PC-3 (cell line): Measurements from ENCODE around the gene GPC5.

Experiments used
- CTCF ChIP-seq: fragments of 300-600 bp; sonication (generic); conservative IDR thresholded peaks from 2 replicates; pipeline ENCODE4 v1.5.1; 2017; ENCODE audit warnings: antibody characterized with exemption, low read depth, mild to moderate bottlenecking, low read length
- EZH2 ChIP-seq: fragments of 300-600 bp; sonication (generic); IDR thresholded peaks from one replicate; pipeline ENCODE4 v1.6.1; 2017; ENCODE audit warnings: antibody characterized with exemption, mild to moderate bottlenecking, low read length; ENCODE audit not compliant: unreplicated experiment

- TF ChIP-seq CTCF (no peak), EZH2 (no peak)
Measured at GRCh38 chr13:92042522-92042921, 644.1 kb downstream of the GPC5 start.
